Activated naive CD4-positive, alpha-beta T cell treated with anti-CD3 and anti-CD28 coated beads for 36 hours (primary cell): ENCODE results near the gene IMP4. TPM values are rescaled to one million over a fixed set of nuclear protein-coding genes. Genes with fewer than 3 reads are reported as not detected.
A peak's percentile ranks its signal among the peaks of the same experiment; 100 is the strongest.

Experiments used
- CTCF ChIA-PET: fragments of 350-600 bp; sonication (Branson Sonifier 250); formaldehyde crosslinking; loops from one replicate; lab custom pipeline; 2021; ENCODE audit warnings: antibody characterized with exemption; lab: Charles Lee
- DNase-seq: peaks from one replicate; pipeline ENCODE4 v3.0.0-alpha.2; 2020
- H3K27ac Mint-ChIP-seq: one replicate; pipeline ENCODE4 v1.8.0; 2021; ENCODE audit warnings: mild to moderate bottlenecking, mixed read lengths
- H3K27me3 Mint-ChIP-seq: one replicate; pipeline ENCODE4 v1.8.0; 2021; ENCODE audit warnings: low read depth, mixed read lengths
- H3K36me3 Mint-ChIP-seq: one replicate; pipeline ENCODE4 v1.8.0; 2021; ENCODE audit warnings: low read depth, mixed read lengths
- H3K4me1 Mint-ChIP-seq: one replicate; pipeline ENCODE4 v1.8.0; 2021; ENCODE audit warnings: low read depth, mixed read lengths
- H3K4me3 Mint-ChIP-seq: one replicate; pipeline ENCODE4 v1.8.0; 2021; ENCODE audit warnings: mild to moderate bottlenecking, moderate library complexity, mixed read lengths
- H3K9me3 Mint-ChIP-seq: one replicate; pipeline ENCODE4 v1.8.0; 2021; ENCODE audit warnings: mixed read lengths
- intact Hi-C: fragments of 100-400 bp; cut with micrococcal nuclease; formaldehyde crosslinking; loops from one replicate; pipeline ENCODE4 v1.15.1; 2023
- total RNA-seq, 2 experiments: library from RNA; stranded (reverse); gene quantifications; one replicate each; pipeline ENCODE4 v1.2.3, GENCODE V29; 2021

IMP4 gene
- total RNA-seq, 2 experiments from 2014 or later, result 120 to 128 TPM

DNA sequence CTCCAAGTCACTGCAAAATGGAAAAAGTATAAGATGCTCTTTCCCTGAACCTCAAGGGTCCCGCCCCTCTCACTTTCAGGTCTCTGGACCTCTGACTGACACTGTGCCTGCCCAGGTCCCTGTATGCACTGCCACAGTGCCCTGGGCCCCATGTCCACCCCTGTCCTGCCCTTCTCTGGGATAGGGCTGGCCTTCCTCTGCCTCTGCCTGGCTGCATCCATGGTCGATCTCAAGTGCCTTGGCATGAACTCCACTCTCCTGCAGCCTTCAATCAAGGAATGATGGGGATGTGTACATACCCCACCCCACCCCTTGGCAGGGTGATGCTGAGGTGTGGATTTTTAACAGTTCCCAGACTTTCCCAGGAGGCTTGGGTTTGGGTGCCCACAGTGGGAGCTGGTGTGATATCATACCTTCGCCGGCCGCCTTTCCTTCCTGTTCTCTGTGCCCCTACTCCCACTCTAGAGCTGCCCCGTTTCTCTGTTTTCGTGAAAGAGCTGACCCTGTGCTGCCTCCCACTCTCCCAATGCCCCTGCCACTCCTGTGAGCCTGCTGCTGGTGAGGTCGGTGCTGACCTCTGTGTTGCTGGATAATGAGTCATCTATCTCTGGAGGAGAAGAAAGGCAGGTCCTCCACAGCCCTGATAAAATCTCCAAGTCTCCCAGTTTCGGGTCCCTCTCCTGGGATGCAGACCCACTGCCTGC is 32.0 kb downstream of the IMP4 start:
- intact Hi-C loops, result loop anchor here (10.0 kb wide), 3 partner anchors 350 to 1120 kb away; partner anchors contain the start of genes GPR148, MZT2A and PLEKHB2
- H3K9me3 Mint-ChIP-seq, result no peaks in the 10 kb centered on the region
- H3K4me3 Mint-ChIP-seq, result no peak overlapping the region
- peaks cover 61% of the 10 kb centered on the region for H3K4me1 Mint-ChIP-seq
- peaks cover 42% of the 10 kb centered on the region for H3K36me3 Mint-ChIP-seq
- H3K27ac Mint-ChIP-seq, result no peak overlapping the region
- H3K27me3 Mint-ChIP-seq, result no peaks in the 10 kb centered on the region
- CTCF ChIA-PET, result interaction anchor here (0.8 kb wide), 1 partner anchor 9 kb away, joined by 4 read pairs; no protein-coding TSS in a partner anchor
- DNase-seq, result no peak

DNA sequence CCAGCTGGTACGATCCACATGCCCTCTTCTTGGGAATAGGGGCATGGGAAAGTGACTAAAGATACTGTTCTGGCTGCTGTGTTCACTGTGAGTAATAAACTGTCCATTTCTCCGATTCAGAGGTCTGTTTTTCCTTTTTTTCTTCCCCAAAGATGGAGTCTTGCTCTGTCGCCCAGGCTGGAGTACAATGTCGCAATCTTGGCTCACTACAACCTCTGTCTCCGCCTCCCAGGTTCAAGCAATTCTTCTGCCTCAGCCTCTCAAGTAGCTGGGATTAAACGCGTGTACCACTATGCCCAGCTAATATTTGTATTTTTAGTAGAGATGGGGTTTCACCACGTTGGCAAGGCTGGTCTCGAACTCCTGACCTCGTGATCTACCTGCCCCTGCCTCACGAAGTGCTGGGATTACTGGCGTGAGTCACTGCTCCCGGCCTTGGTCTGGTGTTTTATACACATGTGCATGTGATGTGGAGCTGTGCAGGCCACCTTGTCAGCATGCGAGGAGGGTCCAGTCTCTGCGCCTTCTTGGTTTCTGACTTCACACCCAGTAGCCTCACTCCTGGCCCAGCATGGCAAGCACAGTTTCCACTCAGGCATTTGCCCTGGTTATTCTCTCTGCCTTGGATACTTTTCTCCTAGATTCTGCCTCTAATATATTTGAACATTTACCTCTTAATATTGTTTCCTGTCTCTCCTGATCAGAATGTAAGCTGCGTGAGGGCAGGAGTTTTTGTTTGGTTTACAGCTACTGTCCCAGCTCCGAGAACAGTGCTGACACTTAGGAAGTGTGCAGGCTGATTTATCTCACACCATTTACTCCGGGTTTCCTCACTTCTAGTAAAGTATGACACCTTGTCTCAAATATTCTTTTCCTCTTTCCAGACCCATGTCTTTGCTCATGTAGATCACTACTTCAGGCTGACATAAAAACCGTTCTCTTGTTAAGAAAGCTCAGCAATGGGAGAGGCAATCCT is 32.9 kb downstream of the IMP4 start:
- H3K4me1 Mint-ChIP-seq, result peaks cover 58% of the 10 kb centered on the region
- CTCF ChIA-PET, result no interaction called here
- H3K36me3 Mint-ChIP-seq, result peaks cover 39% of the 10 kb centered on the region
- no peak overlapping the region for H3K27ac Mint-ChIP-seq
- H3K4me3 Mint-ChIP-seq, result no peak overlapping the region
- no peaks in the 10 kb centered on the region for H3K9me3 Mint-ChIP-seq
- no peaks in the 10 kb centered on the region for H3K27me3 Mint-ChIP-seq
- intact Hi-C loops, result loop anchor here (10.0 kb wide), 3 partner anchors 349 to 1119 kb away; partner anchors contain the start of genes GPR148, MZT2A and PLEKHB2
- no peak for DNase-seq

DNA sequence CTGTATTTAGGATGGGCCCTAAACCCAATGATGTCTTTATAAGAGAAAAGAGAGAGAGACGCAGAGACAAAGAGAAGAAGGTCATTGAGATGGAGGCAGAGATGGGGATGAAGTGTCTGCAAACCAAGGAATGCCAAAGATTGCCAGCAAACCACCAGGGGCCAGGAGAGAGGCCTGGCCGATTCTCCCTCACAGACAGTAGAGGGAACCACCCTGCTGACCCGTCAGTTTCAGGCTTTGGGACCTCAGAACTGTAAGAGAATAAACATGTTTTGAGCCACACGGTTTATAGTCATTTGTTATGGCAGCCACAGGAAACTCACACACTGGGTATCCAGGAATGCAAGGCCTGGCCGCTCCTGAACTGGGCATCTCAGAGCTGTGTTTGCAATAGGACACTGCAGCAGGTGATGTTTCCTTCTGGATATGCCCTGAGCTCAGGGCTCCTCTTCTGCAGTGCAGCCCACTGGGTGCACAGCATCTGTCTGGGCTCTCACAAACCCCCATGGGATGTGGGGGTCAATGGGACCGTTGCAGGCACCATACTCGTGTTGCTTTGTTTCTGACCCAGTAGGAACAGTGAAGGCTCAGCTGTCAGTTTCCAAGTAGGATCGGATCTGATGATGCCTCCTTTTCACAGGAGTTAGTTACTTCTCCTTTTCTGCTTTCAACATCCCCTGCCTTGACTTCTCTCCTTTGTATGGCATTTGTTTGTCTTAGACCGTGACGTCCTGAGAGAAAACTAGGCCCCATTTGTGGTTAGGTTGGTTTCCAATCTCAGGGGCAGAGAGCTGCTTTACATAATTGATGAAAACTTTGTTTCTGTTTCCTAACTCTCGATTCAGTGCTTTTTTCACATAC is 34.0 kb downstream of the IMP4 start:
- no peak for DNase-seq
- Mint-ChIP-seq H3K9me3 (no peaks in the 10 kb centered on the region), H3K36me3 (peaks cover 29% of the 10 kb centered on the region), H3K4me1 (peaks cover 49% of the 10 kb centered on the region), H3K27ac (peak overlapping the region; percentile 10), H3K27me3 (no peaks in the 10 kb centered on the region), H3K4me3 (no peak overlapping the region)
- CTCF ChIA-PET, result no interaction called here
- intact Hi-C loops, result loop anchor here (10.0 kb wide), 3 partner anchors 348 to 1118 kb away; partner anchors contain the start of genes GPR148, MZT2A and PLEKHB2

DNA sequence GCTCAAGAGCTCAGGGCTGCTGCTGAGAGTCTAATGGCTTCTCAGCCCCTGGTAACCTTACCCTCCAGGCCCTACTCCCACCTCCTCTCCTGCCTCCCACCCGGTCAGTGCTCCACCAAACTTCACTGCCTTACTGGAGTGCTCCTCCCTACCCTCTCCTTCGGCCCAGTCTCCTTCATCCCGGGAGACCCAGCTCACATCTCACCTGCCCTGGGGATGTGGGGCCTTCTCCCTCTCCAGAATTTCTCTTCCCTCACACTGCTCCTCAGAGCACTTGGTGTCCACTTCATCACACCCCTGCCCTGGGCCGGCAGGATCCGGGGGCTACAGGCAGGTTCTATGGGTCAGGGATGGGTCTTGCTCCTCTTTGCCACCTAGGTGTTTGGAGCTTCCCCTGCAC is 34.8 kb downstream of the IMP4 start:
- Mint-ChIP-seq H3K4me3 (no peak overlapping the region), H3K9me3 (no peaks in the 10 kb centered on the region), H3K4me1 (peaks cover 49% of the 10 kb centered on the region), H3K27me3 (no peaks in the 10 kb centered on the region), H3K27ac (no peak overlapping the region), H3K36me3 (peaks cover 28% of the 10 kb centered on the region)
- DNase-seq, result no peak
- intact Hi-C loops, result loop anchor here (10.0 kb wide), 3 partner anchors 347 to 1117 kb away; partner anchors contain the start of genes GPR148, MZT2A and PLEKHB2
- CTCF ChIA-PET, result interaction anchor here (0.9 to 1.5 kb wide), 2 partner anchors 23 to 35 kb away, joined by 3 read pairs; partner anchors contain the start of gene IMP4

DNA sequence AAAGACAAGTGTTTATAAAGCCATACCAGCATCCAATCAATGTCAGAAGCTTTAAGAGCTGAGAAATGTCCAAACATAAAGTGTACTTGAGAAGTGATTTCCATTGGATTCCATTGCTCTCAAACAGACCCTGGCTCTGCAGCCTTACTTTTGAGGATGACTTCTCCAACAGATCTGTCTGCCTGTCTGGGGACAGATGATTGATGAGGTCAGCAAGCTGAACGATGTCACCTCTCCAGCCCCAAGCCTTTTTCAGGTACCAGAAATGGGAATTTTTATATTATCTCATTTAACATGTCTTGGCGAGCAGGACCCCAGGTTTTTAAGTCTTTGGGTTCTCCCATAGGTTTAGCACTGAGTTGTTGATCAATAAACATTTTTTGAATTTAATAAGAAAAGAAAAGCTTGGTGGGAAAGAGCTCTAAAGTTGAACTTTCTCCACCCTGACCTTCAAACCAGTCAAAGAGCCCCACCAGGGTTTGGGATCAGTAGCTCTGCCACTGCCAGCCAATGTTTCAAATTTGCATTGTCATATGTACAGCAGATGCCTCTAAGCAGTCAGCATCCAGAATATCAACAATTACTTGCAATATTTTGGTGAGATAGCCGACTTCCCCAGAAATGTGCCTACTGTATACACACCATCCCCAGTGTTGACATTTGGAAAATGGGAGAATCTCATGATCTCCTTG is 35.7 kb downstream of the IMP4 start:
- intact Hi-C loops, result loop anchor here (10.0 kb wide), 3 partner anchors 346 to 1116 kb away; partner anchors contain the start of genes GPR148, MZT2A and PLEKHB2
- Mint-ChIP-seq H3K4me1 (peaks cover 45% of the 10 kb centered on the region), H3K27ac (no peak overlapping the region), H3K36me3 (peaks cover 25% of the 10 kb centered on the region), H3K9me3 (no peaks in the 10 kb centered on the region), H3K4me3 (no peak overlapping the region), H3K27me3 (no peaks in the 10 kb centered on the region)
- DNase-seq, result no peak
- CTCF ChIA-PET, result interaction anchor here (0.7 to 1.5 kb wide), 4 partner anchors 11 to 196 kb away, joined by 3 read pairs; partner anchors contain the start of genes IMP4, MZT2B and SMPD4

DNA sequence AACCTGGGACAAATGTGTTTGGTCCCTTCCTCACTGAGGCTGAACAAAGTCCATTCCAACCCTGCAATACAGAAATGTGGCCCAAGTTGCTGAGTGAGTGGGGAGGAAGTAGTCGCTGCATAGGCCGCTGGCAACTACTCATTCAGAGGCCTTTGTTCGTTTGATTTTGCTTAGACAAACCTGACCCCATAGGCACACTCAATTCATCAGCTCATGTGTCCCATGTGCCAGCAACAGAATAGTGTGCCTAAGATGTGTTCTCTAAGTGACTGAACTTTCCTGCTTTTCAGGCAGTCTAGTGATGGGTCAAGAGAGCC is 36.2 kb downstream of the IMP4 start:
- H3K4me3 Mint-ChIP-seq, result no peak overlapping the region
- DNase-seq, result no peak
- H3K9me3 Mint-ChIP-seq, result no peaks in the 10 kb centered on the region
- H3K27me3 Mint-ChIP-seq, result no peaks in the 10 kb centered on the region
- H3K27ac Mint-ChIP-seq, result no peak overlapping the region
- intact Hi-C loops, result loop anchor here (10.0 kb wide), 3 partner anchors 346 to 1116 kb away; partner anchors contain the start of genes GPR148, MZT2A and PLEKHB2
- peaks cover 41% of the 10 kb centered on the region for H3K4me1 Mint-ChIP-seq
- CTCF ChIA-PET, result interaction anchor here (0.8 to 1.5 kb wide), 2 partner anchors 10 to 36 kb away, joined by 3 read pairs; partner anchors contain the start of gene IMP4
- H3K36me3 Mint-ChIP-seq, result peaks cover 22% of the 10 kb centered on the region

DNA sequence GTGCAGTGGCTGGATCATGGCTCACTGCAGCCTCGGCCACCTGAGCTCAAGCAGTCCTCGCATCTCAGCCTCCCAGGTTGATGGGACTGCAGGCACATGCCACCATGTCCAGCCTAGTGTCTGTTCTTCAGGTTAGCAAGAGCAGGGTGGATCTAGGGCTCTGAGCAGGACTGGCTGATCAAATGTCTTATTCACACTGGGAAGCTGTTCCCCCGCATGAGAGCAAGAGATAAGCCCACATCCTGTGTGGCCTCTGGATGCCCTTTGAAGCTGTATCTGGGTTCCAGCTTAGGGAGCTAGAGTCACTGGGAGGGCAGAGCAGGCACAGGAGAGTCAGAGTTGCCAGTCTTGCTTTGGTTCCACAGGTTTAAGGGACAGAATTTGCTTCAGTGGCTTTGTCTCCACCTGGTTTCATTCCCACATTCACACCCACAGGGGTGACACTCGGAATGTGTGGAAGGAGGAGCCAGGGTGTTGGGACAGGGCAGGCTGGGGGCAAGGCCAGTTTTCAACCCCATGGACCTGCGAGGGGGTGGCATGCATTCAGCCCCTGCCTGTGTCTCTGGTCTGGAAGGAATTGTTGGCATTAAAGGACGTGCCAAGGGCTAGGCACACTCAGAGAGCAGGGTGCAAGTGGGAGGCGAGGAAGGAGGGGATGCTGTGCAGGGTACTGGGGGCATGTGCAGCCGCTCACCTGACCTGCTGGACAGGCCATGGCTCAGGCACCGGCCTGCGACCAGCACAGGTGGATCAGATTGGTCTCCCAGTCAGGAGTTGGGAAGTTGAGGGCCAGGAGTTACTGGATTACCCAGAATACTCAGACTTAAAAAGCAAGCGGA is 37.6 kb downstream of the IMP4 start:
- H3K4me1 Mint-ChIP-seq, result peaks cover 38% of the 10 kb centered on the region
- no peak overlapping the region for H3K27ac Mint-ChIP-seq
- no peaks in the 10 kb centered on the region for H3K9me3 Mint-ChIP-seq
- H3K36me3 Mint-ChIP-seq, result peaks cover 17% of the 10 kb centered on the region
- CTCF ChIA-PET, result no interaction called here
- H3K4me3 Mint-ChIP-seq, result no peak overlapping the region
- H3K27me3 Mint-ChIP-seq, result no peaks in the 10 kb centered on the region
- peak; percentile 44 for DNase-seq
- intact Hi-C loops, result no loop called here

DNA sequence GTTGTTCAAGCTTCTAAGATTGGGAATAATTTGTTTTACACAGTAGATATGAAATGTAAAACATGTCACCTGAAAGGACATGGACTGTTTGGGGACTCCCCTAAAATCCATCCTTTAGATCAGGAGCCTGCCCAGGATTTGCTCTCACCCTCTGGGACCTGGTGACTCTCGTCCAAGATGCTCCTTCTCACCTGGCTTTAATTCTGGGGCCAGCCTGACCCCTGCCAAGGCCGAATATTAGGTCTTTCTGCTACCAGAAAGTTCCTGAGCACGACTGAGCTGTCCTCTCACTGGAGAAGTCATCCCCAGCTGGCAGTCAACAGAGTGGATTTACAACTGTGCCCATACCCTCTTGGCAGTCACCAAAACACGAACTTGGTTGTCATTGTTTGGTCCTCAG is 38.4 kb downstream of the IMP4 start:
- Mint-ChIP-seq H3K27me3 (no peaks in the 10 kb centered on the region), H3K27ac (no peak overlapping the region), H3K4me1 (peaks cover 31% of the 10 kb centered on the region), H3K4me3 (no peak overlapping the region), H3K9me3 (no peaks in the 10 kb centered on the region), H3K36me3 (peaks cover 10% of the 10 kb centered on the region)
- no peak for DNase-seq
- intact Hi-C loops, result no loop called here
- CTCF ChIA-PET, result no interaction called here

DNA sequence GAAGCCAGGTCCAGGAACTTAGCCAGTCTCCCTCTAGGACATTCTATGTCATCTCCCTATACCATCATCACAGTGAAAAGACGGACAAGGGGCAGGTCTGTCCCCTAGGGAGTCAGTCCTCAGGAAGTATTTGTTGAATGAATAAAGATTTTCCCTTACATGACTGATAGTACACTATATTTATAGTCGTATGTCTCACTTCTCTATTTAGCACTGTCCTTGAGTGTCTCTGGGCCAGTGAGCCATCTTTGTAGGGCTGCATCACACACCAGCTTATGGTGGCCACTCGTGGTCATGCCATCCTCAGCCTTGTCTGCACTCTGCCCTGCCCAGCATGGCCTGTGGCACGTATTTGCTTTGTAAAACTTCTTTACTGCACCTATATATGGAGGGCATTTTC is 38.9 kb downstream of the IMP4 start:
- DNase-seq, result no peak
- Mint-ChIP-seq H3K4me1 (peaks cover 27% of the 10 kb centered on the region), H3K36me3 (peaks cover 9% of the 10 kb centered on the region), H3K27me3 (no peaks in the 10 kb centered on the region), H3K9me3 (no peaks in the 10 kb centered on the region), H3K27ac (no peak overlapping the region), H3K4me3 (no peak overlapping the region)
- intact Hi-C loops, result no loop called here
- CTCF ChIA-PET, result interaction anchor here (0.9 kb wide), 1 partner anchor 8 kb away, joined by 3 read pairs; no protein-coding TSS in a partner anchor

DNA sequence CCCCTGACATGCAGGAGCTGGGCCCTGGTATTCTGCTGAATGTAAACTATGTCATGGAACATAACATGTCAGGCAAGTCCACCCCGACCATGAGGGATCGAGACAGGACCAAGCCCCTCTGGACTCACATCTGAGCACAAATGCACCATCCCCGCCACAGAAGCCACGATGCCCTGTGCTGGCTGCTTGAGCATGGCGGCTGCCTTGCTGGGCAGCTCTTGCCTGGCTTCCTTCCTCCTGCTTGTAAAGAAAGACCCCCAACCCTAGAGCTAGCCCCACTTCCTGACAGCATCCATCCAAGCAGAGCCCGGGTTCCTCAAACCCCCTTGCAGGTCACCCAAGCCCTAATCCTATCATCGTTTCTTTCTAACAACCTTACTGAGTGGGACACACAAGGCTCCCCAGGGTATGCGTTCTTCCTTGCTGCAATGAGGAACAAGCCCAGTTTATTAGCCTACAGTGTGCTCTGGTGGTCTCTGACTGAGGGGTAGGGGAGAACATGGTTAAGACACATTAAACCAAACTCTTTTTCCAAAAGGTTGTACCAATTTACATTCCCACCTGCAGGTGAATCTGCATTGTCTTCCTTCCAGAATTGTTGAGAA is 39.7 kb downstream of the IMP4 start:
- H3K36me3 Mint-ChIP-seq, result peaks cover 9% of the 10 kb centered on the region
- intact Hi-C loops, result no loop called here
- H3K27me3 Mint-ChIP-seq, result no peaks in the 10 kb centered on the region
- peaks cover 19% of the 10 kb centered on the region for H3K4me1 Mint-ChIP-seq
- no peak overlapping the region for H3K4me3 Mint-ChIP-seq
- no peak overlapping the region for H3K27ac Mint-ChIP-seq
- CTCF ChIA-PET, result interaction anchor here (0.9 kb wide), 1 partner anchor 9 kb away, joined by 3 read pairs; no protein-coding TSS in a partner anchor
- no peaks in the 10 kb centered on the region for H3K9me3 Mint-ChIP-seq
- no peak for DNase-seq
